Left lung (tissue), 10 donors: ENCODE results near the gene CACUL1. TPM values are rescaled to one million over a fixed set of nuclear protein-coding genes. Genes with fewer than 3 reads are reported as not detected.
A peak's percentile ranks its signal among the peaks of the same experiment; 100 is the strongest.

Experiments
- ATAC-seq: fragments of 200-7000 bp; cut with Tn5 transposase; one replicate; pipeline ENCODE4 v1.9.1; 2020; ENCODE audit warnings: moderate library complexity
- DNase-seq, 4 donors: peaks; one replicate each; pipeline ENCODE4 v3.0.0-alpha.2; 2013 to 2020
- H3K27ac ChIP-seq, 2 donors: fragments of 200-600 bp; sonication (generic) in 1 of 2; one replicate each; pipeline versions ENCODE4 v1.5.0 to v1.8.0; 2020 to 2021
- H3K27me3 ChIP-seq, 2 donors: fragments of 200-600 bp; sonication (generic) in 1 of 2; one replicate each; pipeline versions ENCODE4 v1.5.0 to v1.8.0; 2020 to 2021
- H3K36me3 ChIP-seq, 2 donors: fragments of 200-600 bp; sonication (generic) in 1 of 2; one replicate each; pipeline versions ENCODE4 v1.5.0 to v1.8.0; 2020 to 2021
- H3K4me1 ChIP-seq, 2 donors: fragments of 200-600 bp; one replicate each; pipeline ENCODE4 v1.8.0; 2021
- H3K4me3 ChIP-seq, 2 donors: fragments of 200-600 bp; sonication (generic) in 1 of 2; one replicate each; pipeline versions ENCODE4 v1.5.0 to v1.8.0; 2020 to 2021; ENCODE audit warnings: mild to moderate bottlenecking in 1 of 2
- H3K9me3 ChIP-seq, 2 donors: fragments of 200-600 bp; sonication (generic) in 1 of 2; one replicate each; pipeline versions ENCODE4 v1.5.0 to v1.8.0; 2020 to 2021
- intact Hi-C, 2 donors: fragments of 100-400 bp; cut with DNase I; formaldehyde crosslinking; loops; one replicate each; pipeline versions ENCODE4 v1.11.2 to v1.14.2; 2022
- polyA plus RNA-seq, 6 donors: library from polyadenylated mRNA; unstranded; fragments of 120-200 nt; gene quantifications; one replicate each; pipeline ENCODE4 v1.2.1, GENCODE V29; 2013; ENCODE audit not compliant: insufficient read length in 6 of 6
- total RNA-seq, 2 donors: library from RNA; stranded (reverse); fragmentation: NEBNext Ultra II Directional; extraction: Animal tissue kit (Norgen Biotek cat#: 25700); gene quantifications; one replicate each; pipeline ENCODE4 v1.2.1, GENCODE V29; 2021
- TF ChIP-seq, protein P1 (sequence below), 2 donors: fragments of 200-600 bp; sonication (generic) in 1 of 2; IDR thresholded peaks; one replicate each; pipeline versions ENCODE4 v1.5.0 to v1.8.0; 2021; ENCODE audit warnings: antibody characterized with exemption in 2 of 2
- donor health status: DM: no; HTN: yes; CAD: no.
- donor health status: DM: no; HTN: no; CAD: no.

The CACUL1 gene
- total and polyA plus RNA-seq, 8 donors: 35.1 to 46.1 (median 37.3) TPM

DNA sequence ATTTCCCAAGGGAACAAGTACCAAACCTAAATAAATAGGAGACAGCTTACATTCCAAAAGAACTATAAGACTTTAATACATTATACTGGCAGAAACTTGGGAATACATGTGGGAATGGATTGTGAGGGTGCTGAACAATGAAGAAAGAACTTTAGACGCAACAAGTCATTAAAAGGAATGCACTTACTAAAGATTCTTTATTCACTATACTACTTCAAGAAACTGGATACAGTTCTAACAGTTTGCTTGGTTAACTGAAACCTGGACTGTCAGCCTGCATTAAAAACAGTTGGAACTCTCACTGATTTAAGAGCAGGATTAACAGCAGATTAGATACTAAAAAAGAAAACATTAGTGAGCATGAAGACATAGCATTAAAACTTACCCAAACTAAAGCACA, 12.0 kb downstream of the CACUL1 start:
- Histone ChIP-seq H3K4me3 (no peak overlapping the region), H3K4me1 (peaks cover 11 to 70% of the 10 kb centered on the region in 2 donors), H3K27ac (no peak overlapping the region), H3K36me3 (peaks cover 0 to 4% of the 10 kb centered on the region in 2 donors), H3K27me3 (no peaks in the 10 kb centered on the region), H3K9me3 (no peaks in the 10 kb centered on the region)
- intact Hi-C loops: no loop called here
- no peak for DNase-seq
- TF ChIP-seq, protein P1, sequence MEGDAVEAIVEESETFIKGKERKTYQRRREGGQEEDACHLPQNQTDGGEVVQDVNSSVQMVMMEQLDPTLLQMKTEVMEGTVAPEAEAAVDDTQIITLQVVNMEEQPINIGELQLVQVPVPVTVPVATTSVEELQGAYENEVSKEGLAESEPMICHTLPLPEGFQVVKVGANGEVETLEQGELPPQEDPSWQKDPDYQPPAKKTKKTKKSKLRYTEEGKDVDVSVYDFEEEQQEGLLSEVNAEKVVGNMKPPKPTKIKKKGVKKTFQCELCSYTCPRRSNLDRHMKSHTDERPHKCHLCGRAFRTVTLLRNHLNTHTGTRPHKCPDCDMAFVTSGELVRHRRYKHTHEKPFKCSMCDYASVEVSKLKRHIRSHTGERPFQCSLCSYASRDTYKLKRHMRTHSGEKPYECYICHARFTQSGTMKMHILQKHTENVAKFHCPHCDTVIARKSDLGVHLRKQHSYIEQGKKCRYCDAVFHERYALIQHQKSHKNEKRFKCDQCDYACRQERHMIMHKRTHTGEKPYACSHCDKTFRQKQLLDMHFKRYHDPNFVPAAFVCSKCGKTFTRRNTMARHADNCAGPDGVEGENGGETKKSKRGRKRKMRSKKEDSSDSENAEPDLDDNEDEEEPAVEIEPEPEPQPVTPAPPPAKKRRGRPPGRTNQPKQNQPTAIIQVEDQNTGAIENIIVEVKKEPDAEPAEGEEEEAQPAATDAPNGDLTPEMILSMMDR (IDR thresholded peaks at IDR 0.05): no peak
- peak; percentile 20 for ATAC-seq

GRCh38 chr10:118742032-118742431, 12.7 kb downstream of the CACUL1 start:
- ATAC-seq (peak; percentile 65), DNase-seq (no peak)
- intact Hi-C loops: no loop called here
- H3K4me1 ChIP-seq: peaks cover 11 to 72% of the 10 kb centered on the region in 2 donors
- no peak overlapping the region for H3K4me3 ChIP-seq
- no peaks in the 10 kb centered on the region for H3K9me3 ChIP-seq
- H3K36me3 ChIP-seq: no peaks in the 10 kb centered on the region
- H3K27me3 ChIP-seq: no peaks in the 10 kb centered on the region
- TF ChIP-seq, protein P1 (IDR thresholded peaks at IDR 0.05): no peak
- no peak overlapping the region for H3K27ac ChIP-seq

GRCh38 chr10:118738406-118738805, 16.4 kb downstream of the CACUL1 start:
- ATAC-seq (no peak), DNase-seq (no peak)
- no peak overlapping the region for H3K4me3 ChIP-seq
- no peaks in the 10 kb centered on the region for H3K9me3 ChIP-seq
- H3K27ac ChIP-seq: peak overlapping the region in 1 of 2 donors; percentile 25
- no peaks in the 10 kb centered on the region for H3K27me3 ChIP-seq
- H3K4me1 ChIP-seq: peaks cover 11 to 74% of the 10 kb centered on the region in 2 donors
- intact Hi-C loops: no loop called here
- TF ChIP-seq, protein P1 (IDR thresholded peaks at IDR 0.05): no peak
- H3K36me3 ChIP-seq: no peaks in the 10 kb centered on the region

- DNase-seq: no peak
- Histone ChIP-seq H3K36me3 (no peaks in the 10 kb centered on the region), H3K4me1 (peaks cover 11 to 76% of the 10 kb centered on the region in 2 donors), H3K27ac (peak overlapping the region in 1 of 2 donors; percentile 25), H3K27me3 (no peaks in the 10 kb centered on the region), H3K9me3 (no peaks in the 10 kb centered on the region), H3K4me3 (no peak overlapping the region)
- ATAC-seq: no peak
- TF ChIP-seq, protein P1 (IDR thresholded peaks at IDR 0.05): no peak
- intact Hi-C loops: no loop called here
Measured at GRCh38 chr10:118737603-118738302, 17.0 kb downstream of the CACUL1 start.

GRCh38 chr10:118735294-118735693, 19.5 kb downstream of the CACUL1 start:
- no peaks in the 10 kb centered on the region for H3K27me3 ChIP-seq
- intact Hi-C loops: no loop called here
- peaks cover 4 to 85% of the 10 kb centered on the region in 2 donors for H3K4me1 ChIP-seq
- no peaks in the 10 kb centered on the region for H3K9me3 ChIP-seq
- H3K27ac ChIP-seq: no peak overlapping the region
- H3K36me3 ChIP-seq: no peaks in the 10 kb centered on the region
- no peak for DNase-seq
- TF ChIP-seq, protein P1 (IDR thresholded peaks at IDR 0.05): no peak
- peak; percentile 58 for ATAC-seq
- no peak overlapping the region for H3K4me3 ChIP-seq
